NCI-H748 (cell line): ENCODE measurements around the gene ATF6.
"Not testable (repeated sequence)": the region's sequence is repeated elsewhere in the genome, so short reads cannot be mapped to it uniquely, and the experiment has no call there.

Source experiments
- DNase-seq: peaks from one replicate; lab custom pipeline; 2025; ENCODE audit not compliant: unreplicated experiment; lab: John Stamatoyannopoulos, UW

The ATF6 gene, protein sequence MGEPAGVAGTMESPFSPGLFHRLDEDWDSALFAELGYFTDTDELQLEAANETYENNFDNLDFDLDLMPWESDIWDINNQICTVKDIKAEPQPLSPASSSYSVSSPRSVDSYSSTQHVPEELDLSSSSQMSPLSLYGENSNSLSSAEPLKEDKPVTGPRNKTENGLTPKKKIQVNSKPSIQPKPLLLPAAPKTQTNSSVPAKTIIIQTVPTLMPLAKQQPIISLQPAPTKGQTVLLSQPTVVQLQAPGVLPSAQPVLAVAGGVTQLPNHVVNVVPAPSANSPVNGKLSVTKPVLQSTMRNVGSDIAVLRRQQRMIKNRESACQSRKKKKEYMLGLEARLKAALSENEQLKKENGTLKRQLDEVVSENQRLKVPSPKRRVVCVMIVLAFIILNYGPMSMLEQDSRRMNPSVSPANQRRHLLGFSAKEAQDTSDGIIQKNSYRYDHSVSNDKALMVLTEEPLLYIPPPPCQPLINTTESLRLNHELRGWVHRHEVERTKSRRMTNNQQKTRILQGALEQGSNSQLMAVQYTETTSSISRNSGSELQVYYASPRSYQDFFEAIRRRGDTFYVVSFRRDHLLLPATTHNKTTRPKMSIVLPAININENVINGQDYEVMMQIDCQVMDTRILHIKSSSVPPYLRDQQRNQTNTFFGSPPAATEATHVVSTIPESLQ

DNA sequence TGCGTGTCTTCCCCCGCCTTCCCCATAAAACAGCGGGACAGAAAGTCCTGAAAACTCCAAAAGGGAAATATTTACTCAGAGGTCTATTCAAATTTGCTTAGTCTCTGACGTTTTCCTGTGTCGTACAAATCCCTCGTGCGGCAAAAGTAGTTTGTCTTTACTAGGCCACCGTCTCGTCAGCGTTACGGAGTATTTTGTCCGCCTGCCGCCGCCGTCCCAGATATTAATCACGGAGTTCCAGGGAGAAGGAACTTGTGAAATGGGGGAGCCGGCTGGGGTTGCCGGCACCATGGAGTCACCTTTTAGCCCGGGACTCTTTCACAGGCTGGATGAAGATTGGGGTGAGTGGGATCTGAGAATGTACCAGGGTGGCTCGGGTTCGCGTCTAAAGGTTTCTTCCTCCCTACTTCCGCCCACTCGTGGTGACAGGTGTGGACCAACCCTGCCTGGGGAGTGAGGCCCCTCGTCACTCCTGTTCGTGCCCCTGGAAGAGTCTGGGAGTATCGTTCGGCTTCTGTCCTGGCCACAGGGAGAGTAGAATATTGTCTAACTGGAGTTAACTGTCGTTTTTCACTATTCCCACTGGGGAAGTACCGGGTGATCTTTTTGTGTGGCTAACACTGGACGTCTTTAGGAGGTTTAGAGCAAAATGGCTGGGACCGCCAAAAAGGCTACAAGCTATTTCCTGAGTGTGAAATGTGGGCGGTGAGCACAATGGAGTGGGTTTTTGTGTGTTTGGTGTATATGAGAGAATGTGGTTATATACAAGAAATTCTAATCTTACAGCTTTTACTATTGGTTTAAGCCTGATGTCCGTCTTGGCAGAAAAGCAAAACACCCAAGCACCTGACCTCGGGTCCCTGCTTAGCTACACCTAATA lies at the start of gene ATF6:
ATF6 (plus strand) TSS at position 219 of the 880 bp plus-strand sequence; CDS start at position 260, 41 bp downstream.
- DNase-seq, result peak; percentile 92

DNA sequence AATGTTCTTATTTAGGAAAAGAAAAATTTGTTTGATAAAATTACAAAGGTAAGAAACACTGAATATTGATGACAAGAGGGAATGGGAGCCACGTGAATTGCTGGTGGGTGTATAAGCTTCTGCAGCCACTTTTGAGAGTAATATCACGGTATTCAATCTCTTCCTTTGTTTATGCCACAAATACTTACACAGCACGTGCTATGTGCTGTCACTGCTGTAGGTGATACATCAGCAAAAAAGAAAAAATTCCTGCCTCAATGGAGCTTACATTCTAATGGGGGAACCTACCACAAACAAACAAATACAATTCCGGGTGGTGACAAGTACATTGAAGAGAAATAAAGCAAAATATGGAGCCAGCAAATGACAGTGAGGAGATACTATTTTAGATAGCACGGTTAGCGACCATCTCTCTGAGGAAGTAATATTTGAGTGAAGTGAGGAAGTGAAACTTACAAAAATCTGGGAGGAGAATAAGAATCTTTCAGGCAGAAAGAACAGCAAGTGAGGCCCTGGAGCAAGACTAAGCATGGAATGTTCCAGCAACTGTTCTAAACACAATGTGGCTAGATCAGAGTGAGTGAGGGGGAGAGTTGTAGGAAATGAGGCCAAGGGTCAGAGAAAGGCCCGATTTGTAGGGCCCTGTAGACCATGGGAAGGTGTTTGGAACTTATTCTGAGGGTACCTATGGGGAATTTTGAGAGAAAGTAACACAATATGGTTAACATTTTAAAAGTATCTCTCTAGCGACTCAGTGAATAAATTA lies 47.4 kb upstream of the ATF6 start:
- no peak for DNase-seq

DNA sequence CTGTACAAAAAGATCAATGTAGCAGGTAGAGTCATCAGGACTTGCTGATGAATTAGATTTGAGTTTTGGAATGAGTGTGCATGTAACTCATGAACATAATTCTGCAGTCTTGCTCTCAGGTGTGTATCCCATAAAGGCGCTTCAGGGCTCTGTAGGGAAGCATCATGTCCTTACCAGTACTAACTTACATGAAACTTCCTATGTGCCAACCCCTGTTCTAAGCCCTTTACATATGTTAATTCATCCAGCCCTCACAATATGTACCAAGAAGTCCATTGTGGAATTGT lies 46.9 kb upstream of the ATF6 start:
- DNase-seq, result no peak

DNA sequence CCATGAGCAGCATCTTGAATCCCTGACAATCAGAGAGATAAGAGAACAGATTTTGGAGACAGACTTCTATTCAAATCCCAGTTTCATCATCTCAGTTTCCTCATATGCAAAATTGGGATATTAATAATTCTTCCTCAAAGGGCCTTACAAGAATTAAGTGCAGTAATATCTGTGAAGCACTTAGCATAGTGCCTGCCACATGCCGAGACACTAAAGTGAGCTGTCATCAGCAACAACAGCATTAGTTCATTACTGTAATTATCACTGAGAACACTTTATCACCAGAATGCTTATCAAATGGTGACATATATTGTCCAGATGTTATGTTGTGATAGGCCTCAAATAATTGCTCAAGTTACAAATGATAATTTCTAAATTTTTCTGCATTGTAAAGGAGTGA lies 45.7 kb upstream of the ATF6 start:
- no peak for DNase-seq

DNA sequence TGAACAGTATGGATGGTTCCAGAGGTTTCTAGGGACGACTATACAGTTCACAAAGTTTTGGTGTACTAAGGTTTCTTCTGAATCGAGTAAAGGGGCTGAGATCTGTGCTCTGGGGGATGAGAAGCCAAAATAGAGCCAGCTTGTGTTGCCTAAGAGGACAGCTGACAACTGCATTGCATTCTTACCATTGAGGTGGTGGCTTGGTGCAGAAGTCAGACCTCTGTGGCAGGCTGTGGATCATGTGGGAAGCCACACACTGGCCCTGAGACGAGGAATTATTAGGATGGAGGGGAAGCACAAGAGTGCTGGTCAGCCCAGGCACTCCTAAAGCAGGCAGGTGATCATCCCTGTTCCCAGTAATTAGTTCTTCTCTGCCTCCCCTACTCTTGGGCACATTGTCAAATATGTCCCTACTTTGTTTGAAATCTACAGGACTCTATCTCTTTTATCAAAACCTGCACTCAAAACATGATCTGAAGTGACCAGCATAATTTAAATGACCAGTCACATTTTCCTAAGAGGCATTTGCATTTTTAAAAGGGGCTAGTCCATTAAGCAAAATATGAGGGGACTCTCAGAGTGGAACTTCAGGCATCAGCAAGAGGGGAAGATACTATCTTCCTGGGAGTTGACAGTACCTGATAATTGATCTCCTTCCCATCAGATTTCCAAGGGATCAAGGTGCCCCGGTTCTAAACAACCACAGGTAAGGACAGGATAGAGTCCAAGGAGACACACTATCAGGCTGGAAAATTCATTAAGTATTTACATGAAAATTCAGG lies 45.0 kb upstream of the ATF6 start, which contains the start of gene FCRLB:
FCRLB (plus strand) TSS at position 589 of the 782 bp plus-strand sequence. CDS start 1,129 bp downstream, outside the sequence.
- no peak for DNase-seq

DNA sequence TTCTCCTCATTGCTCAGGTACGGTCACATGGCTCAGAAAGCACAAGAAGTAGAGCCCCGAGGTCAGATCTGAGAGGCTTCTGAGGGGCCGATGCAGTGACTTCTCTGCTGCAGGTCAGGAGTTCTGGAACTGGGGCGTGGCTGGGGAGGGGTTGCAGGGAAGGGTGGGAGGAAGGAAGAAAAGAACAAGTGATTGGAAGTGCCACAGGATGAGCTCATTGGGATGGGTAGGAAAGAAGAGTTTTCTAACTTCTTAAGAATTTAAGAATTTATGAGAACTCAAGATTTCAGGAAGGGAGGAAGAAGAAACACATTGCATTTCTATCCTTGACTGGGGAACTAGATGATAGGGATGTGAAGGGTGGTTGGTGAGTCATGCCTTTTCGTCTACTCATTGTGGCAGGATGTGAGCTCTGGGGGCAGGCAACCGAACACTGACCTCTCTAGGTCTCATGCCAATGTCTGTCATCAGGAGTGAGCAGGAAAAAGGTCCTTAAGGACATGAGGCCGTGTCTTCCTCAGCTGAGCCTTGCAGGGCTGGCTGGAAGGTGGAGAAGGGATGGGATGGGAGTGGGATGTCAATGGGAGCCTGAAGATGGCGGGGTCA lies 44.3 kb upstream of the ATF6 start:
- DNase-seq, result no peak

DNA sequence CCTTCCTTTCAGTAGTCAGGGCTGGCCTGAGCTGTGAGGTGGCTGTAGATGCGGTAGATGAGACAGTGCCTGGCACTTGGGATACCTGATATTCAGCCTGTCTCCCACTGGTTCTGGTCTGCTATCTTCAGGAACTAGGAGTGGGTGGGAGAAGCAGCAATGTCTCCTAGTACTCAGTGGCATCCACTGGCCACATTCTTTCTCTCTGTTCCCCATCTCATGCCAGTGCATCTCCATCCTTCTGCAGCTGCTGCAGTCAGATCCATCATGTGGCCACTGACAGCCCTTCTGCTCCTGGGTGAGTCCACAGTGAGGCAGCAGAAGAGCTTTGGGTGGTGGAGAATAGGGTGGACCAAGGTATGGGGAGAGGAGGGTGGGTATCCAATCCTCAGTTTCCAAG lies 43.7 kb upstream of the ATF6 start:
- no peak for DNase-seq

DNA sequence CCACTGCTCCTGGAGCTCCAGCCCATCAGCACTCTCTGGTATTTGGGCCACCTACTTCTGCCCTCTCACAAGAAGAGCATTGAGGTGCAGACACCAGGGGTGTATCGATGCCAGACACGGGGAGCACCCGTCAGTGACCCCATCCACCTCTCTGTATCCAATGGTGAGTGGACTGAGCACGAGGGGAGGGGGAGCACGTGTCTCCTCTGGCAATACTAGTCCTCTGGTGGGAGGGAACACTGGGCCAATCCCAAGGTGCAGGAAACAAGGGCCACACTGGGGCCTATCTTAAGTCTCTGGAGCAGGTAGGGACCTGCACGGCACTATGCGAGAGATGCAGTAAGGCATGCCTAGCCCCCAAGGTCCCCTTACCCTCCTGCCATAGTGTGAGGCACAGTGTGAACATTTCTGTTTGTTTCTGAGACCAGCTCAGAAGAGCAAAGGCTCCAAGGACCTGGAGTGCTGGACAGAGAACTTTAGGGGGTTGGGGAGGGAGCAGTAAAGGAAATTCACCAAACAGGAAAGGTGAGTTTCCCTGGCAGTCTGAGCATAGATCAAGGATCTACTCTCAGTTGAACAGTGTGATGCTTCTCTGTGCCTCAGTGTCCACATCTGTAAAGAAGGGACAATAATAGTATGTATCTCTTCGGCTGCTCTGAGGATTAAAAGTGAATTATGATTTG lies 42.5 kb upstream of the ATF6 start:
- no peak for DNase-seq

DNA sequence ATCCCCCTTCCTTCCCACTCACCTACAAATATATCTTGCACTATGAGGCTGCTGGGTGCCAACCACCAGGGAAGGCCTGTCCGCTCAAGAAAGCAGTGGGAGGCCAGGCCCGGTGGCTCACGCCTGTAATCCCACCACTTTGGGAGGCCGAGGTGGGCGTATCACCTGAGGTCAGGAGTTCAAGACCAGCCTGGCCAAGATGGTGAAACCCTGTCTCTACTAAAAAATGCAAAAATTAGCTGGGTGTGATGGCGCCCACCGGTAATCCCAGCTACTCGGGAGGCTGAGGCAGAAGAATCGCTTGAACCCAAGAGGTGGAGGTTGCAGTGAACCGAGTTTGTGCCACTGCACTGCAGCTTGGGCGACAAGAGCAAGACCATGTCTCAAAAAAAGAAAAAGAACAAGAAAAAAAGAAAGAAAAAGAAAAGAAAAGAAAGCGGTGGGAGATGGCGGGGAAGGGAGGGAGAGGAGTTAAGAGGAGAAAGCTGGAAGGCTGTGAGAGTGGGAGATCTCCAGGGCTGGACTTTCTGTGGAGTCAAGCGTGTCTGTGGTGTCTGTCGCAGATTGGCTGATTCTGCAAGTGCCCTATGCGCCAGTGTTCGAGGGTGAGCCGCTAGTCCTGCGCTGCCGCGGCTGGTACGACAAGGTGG lies 40.7 kb upstream of the ATF6 start:
- DNase-seq, result not testable (repeated sequence)

DNA sequence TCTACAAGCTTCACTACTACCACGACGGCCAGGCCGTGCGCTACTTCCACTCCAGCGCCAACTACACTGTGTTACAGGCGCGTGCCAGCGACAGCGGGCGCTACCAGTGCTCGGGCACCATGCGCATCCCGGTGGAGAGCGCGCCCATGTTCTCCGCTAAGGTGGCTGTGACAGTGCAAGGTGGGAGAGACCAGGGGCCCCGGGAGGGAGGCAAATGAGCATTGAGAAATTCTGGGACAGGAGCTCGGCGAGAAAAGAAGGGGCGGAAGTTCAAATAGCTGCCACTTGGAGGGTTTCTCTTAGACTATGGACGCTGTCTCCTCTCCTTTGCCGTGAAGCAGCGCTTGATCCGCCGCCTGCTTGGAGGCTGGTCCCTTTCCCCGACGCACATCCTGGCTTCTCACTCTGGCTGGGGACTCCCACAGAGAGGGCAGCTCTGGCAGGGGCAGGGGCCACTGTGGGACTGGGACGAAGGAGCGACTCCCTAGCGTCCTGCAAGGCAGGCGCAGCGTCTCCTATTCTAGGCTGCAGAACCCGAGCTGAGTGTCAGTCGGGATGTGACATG lies 40.1 kb upstream of the ATF6 start:
- peak; percentile 69 for DNase-seq

DNA sequence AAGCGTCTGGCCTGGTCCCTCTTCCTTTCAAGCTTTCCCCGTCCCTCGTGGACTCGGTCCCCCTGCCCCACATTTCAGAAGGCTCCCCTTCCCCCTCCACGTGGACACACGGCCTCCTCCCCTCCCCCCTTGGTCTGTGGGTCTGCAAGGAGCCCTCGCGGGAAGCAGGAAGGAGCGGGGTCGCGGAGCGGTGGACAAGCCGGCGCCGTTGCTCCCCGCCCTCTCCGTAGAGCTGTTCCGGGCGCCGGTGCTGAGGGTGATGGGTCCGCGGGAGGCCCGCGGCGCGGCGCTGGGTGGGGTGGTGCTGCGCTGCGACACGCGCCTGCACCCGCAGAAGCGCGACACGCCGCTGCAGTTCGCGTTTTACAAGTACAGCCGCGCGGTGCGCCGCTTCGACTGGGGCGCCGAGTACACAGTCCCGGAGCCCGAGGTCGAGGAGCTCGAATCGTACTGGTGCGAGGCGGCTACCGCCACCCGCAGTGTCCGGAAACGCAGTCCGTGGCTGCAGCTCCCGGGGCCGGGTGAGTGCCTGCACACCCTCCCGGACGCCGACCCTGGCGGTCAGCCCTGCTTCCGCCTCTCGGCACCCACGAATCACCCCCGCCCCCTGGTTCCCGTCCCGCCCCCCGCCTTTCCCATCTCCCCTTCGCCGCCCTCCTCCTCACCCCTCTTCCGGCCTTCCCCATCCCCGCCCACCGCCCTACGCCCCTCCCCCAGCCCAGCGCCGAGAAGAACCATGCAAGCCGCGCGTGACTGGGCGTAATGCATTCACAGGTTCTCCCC lies 39.5 kb upstream of the ATF6 start:
- peak; percentile 80 for DNase-seq

DNA sequence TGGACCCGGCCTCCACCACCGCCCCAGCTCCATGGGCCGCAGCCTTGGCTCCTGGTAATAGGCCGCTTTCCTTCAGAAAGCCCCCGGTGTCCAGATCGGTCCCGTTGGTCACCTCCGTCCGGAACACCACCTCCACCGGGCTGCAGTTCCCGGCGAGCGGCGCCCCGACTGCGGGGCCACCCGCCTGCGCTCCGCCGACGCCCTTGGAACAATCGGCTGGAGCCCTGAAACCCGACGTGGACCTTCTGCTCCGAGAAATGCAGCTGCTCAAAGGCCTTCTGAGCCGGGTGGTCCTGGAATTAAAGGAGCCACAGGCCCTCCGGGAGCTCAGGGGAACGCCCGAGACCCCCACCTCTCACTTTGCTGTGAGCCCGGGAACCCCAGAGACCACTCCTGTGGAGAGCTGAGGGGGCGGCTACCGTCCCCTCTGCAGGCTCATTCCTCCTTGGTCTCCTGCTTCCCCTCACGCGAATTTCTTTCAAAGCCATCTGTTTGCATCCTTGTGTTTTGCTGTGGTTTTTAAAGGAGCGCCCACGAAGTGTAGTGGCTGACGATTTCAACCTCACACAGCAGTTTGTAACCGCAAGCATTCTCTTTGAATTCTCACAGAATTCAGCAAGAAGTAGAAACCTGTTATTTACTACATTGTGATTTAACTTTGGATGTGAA lies 38.7 kb upstream of the ATF6 start:
- no peak for DNase-seq

DNA sequence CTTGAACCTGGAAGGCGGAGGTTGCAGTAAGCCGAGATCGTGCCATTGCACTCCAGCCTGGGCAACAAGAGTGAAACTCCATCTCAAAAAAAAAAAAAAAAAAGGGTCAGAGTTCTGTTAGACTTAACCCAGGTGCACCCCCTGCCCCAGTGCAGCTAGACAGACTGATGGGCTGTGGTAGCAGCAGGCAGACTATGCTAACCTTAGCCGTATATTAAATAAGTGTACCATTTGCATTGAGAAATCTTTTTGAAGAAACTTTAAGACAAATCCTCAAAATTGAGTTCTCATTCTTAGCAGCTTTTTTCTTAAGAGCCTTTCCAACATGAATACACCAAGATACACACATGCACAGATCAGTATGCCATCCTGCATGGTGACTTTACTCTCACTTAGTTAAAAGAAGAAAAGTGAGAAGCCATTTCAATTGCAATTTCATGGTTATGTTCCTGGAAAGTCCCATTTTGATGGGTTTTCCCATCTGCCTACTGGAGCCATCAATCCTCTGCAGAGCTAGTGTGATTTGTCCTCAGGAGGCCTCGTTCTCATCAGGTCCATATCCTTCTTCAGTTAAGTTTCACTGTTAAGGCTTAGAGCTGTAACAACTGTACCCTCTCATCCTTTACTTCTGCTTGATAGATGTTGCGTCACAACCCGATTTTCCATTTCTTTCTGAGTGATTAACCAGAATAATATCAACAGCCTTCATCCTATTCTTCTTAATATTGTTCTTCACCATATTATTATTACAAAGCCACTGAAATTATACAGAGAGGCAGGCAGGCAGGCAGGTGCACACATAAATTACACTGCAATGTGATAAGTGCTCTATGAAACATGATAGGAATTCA lies 37.5 kb upstream of the ATF6 start:
- no peak for DNase-seq

DNA sequence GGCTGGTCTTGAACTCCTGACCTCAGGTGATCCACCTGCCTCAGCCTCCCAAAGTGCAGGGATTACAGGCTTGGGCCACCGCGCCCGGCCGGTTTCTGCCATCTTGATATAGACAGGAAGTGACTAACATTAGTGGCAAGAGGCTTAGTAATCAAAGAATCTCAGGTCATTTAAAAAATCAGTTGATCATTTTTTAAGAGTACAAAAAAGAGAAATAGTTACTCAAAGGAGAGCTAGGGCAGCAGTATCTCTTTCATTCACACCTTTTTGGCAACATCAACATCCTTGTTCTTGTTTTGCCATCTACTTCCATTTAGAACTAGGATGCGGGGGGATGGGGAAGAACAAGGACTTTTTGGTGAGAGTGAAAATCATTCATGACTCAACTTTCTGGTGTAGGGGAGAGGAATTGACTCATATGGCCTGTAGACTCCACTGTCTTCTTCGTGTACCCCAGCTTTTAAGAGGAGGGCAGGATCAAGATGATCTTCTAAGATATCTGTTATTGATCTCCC lies 36.0 kb upstream of the ATF6 start:
- DNase-seq, result no peak

DNA sequence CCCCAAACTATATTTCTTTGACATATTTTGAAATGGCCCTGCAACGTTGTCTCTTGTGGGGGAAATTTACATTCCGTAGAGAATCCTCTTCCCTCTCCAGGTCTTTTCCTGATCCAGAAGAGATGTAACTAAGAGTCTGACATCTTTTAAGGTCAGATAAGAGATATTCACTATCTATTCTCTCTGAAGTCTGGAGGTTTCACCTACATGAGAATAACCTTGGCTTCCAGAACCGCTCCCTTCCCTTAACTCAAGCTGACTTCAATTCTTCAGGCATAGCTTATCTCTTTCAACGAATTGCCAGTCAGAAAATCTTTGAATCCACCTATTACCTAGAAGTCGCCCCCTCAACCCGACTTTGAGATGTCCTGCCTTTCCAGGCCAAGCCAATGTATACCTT lies 34.9 kb upstream of the ATF6 start:
- no peak for DNase-seq
